ENCODE data around the gene PRKN. TPM values are rescaled to one million over a fixed set of nuclear protein-coding genes. Genes with fewer than 3 reads are reported as not detected.

Gene PRKN
- total and polyA plus RNA-seq, 2 experiments from 2014 or later, result 0.10 to 0.84 TPM

DNA sequence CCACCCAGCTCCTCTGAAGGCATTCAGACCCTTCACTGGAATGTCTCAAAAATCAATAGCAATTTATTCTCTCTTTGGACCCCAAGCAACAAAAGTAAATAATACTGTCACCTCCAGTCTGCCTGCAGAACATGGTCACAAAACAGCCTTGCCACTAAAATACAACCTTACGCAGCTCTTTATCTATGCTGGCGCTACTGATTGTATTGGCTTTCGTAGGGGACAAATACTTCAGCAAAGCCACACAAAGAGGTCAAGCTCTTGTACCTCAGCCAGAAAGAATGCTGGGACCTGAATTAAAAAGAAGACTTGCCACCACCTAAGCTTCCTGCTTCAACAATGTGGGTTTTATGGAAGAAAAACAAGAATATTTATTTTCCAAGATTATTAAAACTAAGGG lies 57.2 kb downstream of the PRKN start:
- Histone ChIP-seq H3K4me1 (ENCODE audit: insufficient read depth) (no peaks in the 10 kb centered on the region), H3K9me2 (ENCODE audit: insufficient read depth) (no peaks in the 10 kb centered on the region), H3K79me2 (replicated peaks; ENCODE audit: insufficient read depth) (no peaks in the 10 kb centered on the region), H3K4me3 (no peak overlapping the region), H3K27ac (ENCODE audit: low read depth) (no peak overlapping the region), H3K4me2 (no peak overlapping the region), H3K36me3 (ENCODE audit: insufficient read depth) (no peaks in the 10 kb centered on the region), H3K27me3 (ENCODE audit: insufficient read depth) (no peaks in the 10 kb centered on the region), H4K20me1 (replicated peaks; ENCODE audit: insufficient read depth) (no peaks in the 10 kb centered on the region), H3F3A (replicated peaks; ENCODE audit: low read depth) (no peaks in the 10 kb centered on the region), H2AFZ (no peak overlapping the region)
- Mint-ChIP-seq H3K36me3 (ENCODE audit: low read depth) (no peaks in the 10 kb centered on the region), H3K27me3 (ENCODE audit: insufficient read depth, low read depth, poor library complexity) (no peaks in the 10 kb centered on the region), H3K4me1 (no peaks in the 10 kb centered on the region; the same call in 2 of the 3 replicates), H3K9me3 (no peaks in the 10 kb centered on the region), H3K4me3 (no peak overlapping the region), H3K27ac (0 out of 2 replicates have a peak overlapping the region, but pooled peaks have one; percentile 5)
- no peak for TF ChIP-seq NANOG (IDR thresholded peaks at IDR 0.05; ENCODE audit: borderline replicate concordance)
- TF ChIP-seq, protein P1, sequence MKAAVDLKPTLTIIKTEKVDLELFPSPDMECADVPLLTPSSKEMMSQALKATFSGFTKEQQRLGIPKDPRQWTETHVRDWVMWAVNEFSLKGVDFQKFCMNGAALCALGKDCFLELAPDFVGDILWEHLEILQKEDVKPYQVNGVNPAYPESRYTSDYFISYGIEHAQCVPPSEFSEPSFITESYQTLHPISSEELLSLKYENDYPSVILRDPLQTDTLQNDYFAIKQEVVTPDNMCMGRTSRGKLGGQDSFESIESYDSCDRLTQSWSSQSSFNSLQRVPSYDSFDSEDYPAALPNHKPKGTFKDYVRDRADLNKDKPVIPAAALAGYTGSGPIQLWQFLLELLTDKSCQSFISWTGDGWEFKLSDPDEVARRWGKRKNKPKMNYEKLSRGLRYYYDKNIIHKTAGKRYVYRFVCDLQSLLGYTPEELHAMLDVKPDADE (IDR thresholded peaks at IDR 0.05), result no peak
- no peak for ATAC-seq
- no peak for DNase-seq (ENCODE audit: low spot score)

DNA sequence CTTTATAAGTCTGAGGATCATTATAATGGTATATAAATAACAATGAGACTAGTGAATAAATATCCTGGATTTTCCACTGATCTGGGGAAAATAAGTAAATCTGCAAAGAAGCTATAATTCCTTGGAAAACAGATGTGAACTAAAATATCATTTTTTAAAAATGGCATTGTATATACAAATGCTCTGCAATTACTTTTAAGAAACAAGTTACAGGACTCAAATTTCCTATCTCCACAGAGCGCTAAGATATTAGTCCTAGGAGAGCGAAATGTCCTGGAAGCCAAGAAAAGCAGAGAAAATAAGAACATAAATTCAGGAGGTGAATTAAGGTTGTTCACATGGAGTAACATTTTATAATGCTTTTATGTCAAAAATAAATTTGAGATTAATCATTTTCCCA lies 61.3 kb downstream of the PRKN start:
- Histone ChIP-seq H2AFZ (no peak overlapping the region), H3K27ac (ENCODE audit: low read depth) (no peak overlapping the region), H3K9me2 (ENCODE audit: insufficient read depth) (no peaks in the 10 kb centered on the region), H4K20me1 (replicated peaks; ENCODE audit: insufficient read depth) (no peaks in the 10 kb centered on the region), H3K79me2 (replicated peaks; ENCODE audit: insufficient read depth) (no peaks in the 10 kb centered on the region), H3K4me2 (no peak overlapping the region), H3K36me3 (ENCODE audit: insufficient read depth) (no peaks in the 10 kb centered on the region), H3K27me3 (ENCODE audit: insufficient read depth) (no peaks in the 10 kb centered on the region), H3K4me3 (no peak overlapping the region), H3F3A (replicated peaks; ENCODE audit: low read depth) (no peaks in the 10 kb centered on the region), H3K4me1 (ENCODE audit: insufficient read depth) (no peaks in the 10 kb centered on the region)
- no peak overlapping the region for H3K4me3 Mint-ChIP-seq
- ATAC-seq, result no peak
- peaks cover 3% of the 10 kb centered on the region; the same call in 1 of the 3 replicates for H3K36me3 Mint-ChIP-seq (ENCODE audit: low read depth)
- no peak overlapping the region for H3K27ac Mint-ChIP-seq
- H3K4me1 Mint-ChIP-seq, result no peaks in the 10 kb centered on the region
- peaks cover 8% of the 10 kb centered on the region; the same call in 2 of the 3 replicates for H3K9me3 Mint-ChIP-seq
- no peaks in the 10 kb centered on the region for H3K27me3 Mint-ChIP-seq (ENCODE audit: insufficient read depth, low read depth, poor library complexity)
- DNase-seq (ENCODE audit: low spot score), result no peak
- TF ChIP-seq ZNF114 (CRISPR knock-in tag; IDR thresholded peaks at IDR 0.05) (no peak), STAT1 (IDR thresholded peaks at IDR 0.05; ENCODE audit: unreplicated experiment) (no peak), EZH2phosphoT487 (IDR thresholded peaks at IDR 0.05; ENCODE audit: unreplicated experiment) (no peak), ZNF331 (CRISPR knock-in tag; IDR thresholded peaks at IDR 0.05; ENCODE audit: low read depth) (no peak), POLR2AphosphoS5 (IDR thresholded peaks at IDR 0.05; ENCODE audit: low read depth) (no peak), EZH2 (IDR thresholded peaks at IDR 0.05; ENCODE audit: low read depth, unreplicated experiment) (no peak), JUNB (IDR thresholded peaks at IDR 0.05; ENCODE audit: unreplicated experiment) (no peak), NANOG (IDR thresholded peaks at IDR 0.05; ENCODE audit: borderline replicate concordance) (no peak)
- TF ChIP-seq, protein P2, sequence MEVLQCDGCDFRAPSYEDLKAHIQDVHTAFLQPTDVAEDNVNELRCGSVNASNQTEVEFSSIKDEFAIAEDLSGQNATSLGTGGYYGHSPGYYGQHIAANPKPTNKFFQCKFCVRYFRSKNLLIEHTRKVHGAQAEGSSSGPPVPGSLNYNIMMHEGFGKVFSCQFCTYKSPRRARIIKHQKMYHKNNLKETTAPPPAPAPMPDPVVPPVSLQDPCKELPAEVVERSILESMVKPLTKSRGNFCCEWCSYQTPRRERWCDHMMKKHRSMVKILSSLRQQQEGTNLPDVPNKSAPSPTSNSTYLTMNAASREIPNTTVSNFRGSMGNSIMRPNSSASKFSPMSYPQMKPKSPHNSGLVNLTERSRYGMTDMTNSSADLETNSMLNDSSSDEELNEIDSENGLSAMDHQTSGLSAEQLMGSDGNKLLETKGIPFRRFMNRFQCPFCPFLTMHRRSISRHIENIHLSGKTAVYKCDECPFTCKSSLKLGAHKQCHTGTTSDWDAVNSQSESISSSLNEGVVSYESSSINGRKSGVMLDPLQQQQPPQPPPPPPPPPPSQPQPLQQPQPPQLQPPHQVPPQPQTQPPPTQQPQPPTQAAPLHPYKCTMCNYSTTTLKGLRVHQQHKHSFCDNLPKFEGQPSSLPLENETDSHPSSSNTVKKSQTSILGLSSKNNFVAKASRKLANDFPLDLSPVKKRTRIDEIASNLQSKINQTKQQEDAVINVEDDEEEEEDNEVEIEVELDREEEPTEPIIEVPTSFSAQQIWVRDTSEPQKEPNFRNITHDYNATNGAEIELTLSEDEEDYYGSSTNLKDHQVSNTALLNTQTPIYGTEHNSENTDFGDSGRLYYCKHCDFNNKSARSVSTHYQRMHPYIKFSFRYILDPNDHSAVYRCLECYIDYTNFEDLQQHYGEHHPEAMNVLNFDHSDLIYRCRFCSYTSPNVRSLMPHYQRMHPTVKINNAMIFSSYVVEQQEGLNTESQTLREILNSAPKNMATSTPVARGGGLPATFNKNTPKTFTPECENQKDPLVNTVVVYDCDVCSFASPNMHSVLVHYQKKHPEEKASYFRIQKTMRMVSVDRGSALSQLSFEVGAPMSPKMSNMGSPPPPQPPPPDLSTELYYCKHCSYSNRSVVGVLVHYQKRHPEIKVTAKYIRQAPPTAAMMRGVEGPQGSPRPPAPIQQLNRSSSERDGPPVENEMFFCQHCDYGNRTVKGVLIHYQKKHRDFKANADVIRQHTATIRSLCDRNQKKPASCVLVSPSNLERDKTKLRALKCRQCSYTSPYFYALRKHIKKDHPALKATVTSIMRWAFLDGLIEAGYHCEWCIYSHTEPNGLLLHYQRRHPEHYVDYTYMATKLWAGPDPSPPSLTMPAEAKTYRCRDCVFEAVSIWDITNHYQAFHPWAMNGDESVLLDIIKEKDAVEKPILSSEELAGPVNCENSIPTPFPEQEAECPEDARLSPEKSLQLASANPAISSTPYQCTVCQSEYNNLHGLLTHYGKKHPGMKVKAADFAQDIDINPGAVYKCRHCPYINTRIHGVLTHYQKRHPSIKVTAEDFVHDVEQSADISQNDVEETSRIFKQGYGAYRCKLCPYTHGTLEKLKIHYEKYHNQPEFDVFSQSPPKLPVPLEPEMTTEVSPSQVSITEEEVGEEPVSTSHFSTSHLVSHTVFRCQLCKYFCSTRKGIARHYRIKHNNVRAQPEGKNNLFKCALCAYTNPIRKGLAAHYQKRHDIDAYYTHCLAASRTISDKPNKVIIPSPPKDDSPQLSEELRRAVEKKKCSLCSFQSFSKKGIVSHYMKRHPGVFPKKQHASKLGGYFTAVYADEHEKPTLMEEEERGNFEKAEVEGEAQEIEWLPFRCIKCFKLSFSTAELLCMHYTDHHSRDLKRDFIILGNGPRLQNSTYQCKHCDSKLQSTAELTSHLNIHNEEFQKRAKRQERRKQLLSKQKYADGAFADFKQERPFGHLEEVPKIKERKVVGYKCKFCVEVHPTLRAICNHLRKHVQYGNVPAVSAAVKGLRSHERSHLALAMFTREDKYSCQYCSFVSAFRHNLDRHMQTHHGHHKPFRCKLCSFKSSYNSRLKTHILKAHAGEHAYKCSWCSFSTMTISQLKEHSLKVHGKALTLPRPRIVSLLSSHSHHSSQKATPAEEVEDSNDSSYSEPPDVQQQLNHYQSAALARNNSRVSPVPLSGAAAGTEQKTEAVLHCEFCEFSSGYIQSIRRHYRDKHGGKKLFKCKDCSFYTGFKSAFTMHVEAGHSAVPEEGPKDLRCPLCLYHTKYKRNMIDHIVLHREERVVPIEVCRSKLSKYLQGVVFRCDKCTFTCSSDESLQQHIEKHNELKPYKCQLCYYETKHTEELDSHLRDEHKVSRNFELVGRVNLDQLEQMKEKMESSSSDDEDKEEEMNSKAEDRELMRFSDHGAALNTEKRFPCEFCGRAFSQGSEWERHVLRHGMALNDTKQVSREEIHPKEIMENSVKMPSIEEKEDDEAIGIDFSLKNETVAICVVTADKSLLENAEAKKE (CRISPR knock-in tag; IDR thresholded peaks at IDR 0.05), result no peak
- TF ChIP-seq, protein P3, sequence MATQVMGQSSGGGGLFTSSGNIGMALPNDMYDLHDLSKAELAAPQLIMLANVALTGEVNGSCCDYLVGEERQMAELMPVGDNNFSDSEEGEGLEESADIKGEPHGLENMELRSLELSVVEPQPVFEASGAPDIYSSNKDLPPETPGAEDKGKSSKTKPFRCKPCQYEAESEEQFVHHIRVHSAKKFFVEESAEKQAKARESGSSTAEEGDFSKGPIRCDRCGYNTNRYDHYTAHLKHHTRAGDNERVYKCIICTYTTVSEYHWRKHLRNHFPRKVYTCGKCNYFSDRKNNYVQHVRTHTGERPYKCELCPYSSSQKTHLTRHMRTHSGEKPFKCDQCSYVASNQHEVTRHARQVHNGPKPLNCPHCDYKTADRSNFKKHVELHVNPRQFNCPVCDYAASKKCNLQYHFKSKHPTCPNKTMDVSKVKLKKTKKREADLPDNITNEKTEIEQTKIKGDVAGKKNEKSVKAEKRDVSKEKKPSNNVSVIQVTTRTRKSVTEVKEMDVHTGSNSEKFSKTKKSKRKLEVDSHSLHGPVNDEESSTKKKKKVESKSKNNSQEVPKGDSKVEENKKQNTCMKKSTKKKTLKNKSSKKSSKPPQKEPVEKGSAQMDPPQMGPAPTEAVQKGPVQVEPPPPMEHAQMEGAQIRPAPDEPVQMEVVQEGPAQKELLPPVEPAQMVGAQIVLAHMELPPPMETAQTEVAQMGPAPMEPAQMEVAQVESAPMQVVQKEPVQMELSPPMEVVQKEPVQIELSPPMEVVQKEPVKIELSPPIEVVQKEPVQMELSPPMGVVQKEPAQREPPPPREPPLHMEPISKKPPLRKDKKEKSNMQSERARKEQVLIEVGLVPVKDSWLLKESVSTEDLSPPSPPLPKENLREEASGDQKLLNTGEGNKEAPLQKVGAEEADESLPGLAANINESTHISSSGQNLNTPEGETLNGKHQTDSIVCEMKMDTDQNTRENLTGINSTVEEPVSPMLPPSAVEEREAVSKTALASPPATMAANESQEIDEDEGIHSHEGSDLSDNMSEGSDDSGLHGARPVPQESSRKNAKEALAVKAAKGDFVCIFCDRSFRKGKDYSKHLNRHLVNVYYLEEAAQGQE (IDR thresholded peaks at IDR 0.05; ENCODE audit: unreplicated experiment), result no peak

Measured in GM23338 (cell line).